ENCODE measurements around the gene KLF13.

GRCh38 chr15:31285772-31286261 is 40.8 kb upstream of the KLF13 start:
- TF ChIP-seq, protein P1, sequence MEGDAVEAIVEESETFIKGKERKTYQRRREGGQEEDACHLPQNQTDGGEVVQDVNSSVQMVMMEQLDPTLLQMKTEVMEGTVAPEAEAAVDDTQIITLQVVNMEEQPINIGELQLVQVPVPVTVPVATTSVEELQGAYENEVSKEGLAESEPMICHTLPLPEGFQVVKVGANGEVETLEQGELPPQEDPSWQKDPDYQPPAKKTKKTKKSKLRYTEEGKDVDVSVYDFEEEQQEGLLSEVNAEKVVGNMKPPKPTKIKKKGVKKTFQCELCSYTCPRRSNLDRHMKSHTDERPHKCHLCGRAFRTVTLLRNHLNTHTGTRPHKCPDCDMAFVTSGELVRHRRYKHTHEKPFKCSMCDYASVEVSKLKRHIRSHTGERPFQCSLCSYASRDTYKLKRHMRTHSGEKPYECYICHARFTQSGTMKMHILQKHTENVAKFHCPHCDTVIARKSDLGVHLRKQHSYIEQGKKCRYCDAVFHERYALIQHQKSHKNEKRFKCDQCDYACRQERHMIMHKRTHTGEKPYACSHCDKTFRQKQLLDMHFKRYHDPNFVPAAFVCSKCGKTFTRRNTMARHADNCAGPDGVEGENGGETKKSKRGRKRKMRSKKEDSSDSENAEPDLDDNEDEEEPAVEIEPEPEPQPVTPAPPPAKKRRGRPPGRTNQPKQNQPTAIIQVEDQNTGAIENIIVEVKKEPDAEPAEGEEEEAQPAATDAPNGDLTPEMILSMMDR (IDR thresholded peaks at IDR 0.05), result no peak
- TF ChIP-seq POLR2A (IDR thresholded peaks at IDR 0.05), result no peak

Data from body of pancreas (tissue), 4 donors.